Measurements from ENCODE around the gene BOK.
A peak's percentile ranks its signal among the peaks of the same experiment; 100 is the strongest.
"Not testable (repeated sequence)": the region's sequence is repeated elsewhere in the genome, so short reads cannot be mapped to it uniquely, and the experiment has no call there.

BOK gene

DNA sequence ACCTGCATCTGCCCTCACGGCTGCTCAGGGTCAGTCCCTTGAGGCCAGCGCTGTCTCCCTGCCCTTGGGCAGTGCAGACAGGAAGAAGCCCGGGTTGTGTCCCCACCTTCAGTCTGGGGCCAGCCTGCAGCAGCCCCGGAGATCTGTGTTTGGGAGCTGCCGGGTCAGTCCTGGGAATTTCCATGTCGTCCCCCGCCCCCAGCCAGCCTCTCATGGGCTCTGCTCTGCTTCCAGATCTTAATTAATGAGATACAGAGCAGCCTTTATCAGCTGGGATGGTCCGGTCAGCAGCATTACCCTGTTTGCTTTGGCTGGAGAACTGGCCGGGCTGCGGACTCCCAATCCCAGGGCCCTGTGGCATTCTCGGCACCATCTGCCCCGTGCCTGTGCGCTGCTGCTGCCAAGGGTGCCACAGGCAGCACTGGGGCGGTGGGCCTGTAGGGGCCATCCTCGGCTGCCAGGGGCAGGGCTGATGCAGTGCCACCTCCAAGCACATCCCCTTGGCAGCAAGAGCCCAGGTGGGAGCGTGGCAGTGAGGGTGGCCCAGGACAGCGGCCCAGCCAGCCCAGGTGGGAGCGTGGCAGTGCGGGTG lies 2.4 kb downstream of the BOK start:
- Mint-ChIP-seq H3K27me3 (peaks cover 63% of the 10 kb centered on the region), H3K36me3 (peaks cover 11% of the 10 kb centered on the region), H3K4me1 (peaks cover 12% of the 10 kb centered on the region), H3K4me3 (no peak overlapping the region), H3K9me3 (peaks cover 10% of the 10 kb centered on the region), H3K27ac (no peak overlapping the region)
- no peak for ATAC-seq

GRCh38 chr2:241561832-241562231 lies 3.3 kb downstream of the BOK start:
- H3K27ac Mint-ChIP-seq, result no peak overlapping the region
- no peak for ATAC-seq
- peaks cover 9% of the 10 kb centered on the region for H3K9me3 Mint-ChIP-seq
- peaks cover 12% of the 10 kb centered on the region for H3K4me1 Mint-ChIP-seq
- H3K4me3 Mint-ChIP-seq, result no peak overlapping the region
- peaks cover 60% of the 10 kb centered on the region for H3K27me3 Mint-ChIP-seq
- H3K36me3 Mint-ChIP-seq, result peaks cover 11% of the 10 kb centered on the region

GRCh38 chr2:241562269-241562891 lies 3.8 kb downstream of the BOK start:
- H3K9me3 Mint-ChIP-seq, result peaks cover 7% of the 10 kb centered on the region

DNA sequence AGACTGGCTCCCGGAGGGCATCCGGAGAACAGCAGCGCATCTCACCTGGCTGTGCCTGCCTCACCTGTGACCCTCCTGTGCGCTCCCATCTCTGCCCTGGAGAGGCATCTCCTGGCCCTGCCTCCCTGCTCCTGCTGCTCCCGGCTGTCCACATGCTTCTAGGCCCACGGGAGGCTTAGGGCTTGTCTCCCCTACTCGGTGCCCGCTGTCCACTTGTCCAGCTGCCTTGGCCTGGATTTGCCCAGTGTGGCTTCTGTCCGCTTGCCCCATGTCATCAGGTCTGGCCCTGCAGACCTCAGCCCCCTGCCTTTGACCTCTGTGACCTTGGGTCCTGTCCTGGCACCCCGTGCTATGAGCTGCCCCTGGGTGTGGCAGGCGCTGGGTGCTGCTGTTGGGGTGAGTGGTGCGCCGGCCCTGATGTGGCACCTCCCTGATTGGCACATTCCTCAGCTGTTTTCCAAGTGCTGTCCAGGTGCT lies 4.5 kb downstream of the BOK start:
- no peak overlapping the region for H3K4me3 Mint-ChIP-seq
- H3K4me1 Mint-ChIP-seq, result peaks cover 12% of the 10 kb centered on the region
- no peak for ATAC-seq
- peaks cover 4% of the 10 kb centered on the region for H3K36me3 Mint-ChIP-seq
- peaks cover 48% of the 10 kb centered on the region for H3K27me3 Mint-ChIP-seq
- H3K27ac Mint-ChIP-seq, result no peak overlapping the region
- no peaks in the 10 kb centered on the region for H3K9me3 Mint-ChIP-seq

More at GRCh38 chr2:241562269-241562891, 3.8 kb downstream of the BOK start:
- ATAC-seq, result no peak
- Mint-ChIP-seq H3K27ac (no peak overlapping the region), H3K4me1 (peaks cover 12% of the 10 kb centered on the region), H3K4me3 (no peak overlapping the region), H3K27me3 (peaks cover 54% of the 10 kb centered on the region), H3K36me3 (peaks cover 11% of the 10 kb centered on the region)

DNA sequence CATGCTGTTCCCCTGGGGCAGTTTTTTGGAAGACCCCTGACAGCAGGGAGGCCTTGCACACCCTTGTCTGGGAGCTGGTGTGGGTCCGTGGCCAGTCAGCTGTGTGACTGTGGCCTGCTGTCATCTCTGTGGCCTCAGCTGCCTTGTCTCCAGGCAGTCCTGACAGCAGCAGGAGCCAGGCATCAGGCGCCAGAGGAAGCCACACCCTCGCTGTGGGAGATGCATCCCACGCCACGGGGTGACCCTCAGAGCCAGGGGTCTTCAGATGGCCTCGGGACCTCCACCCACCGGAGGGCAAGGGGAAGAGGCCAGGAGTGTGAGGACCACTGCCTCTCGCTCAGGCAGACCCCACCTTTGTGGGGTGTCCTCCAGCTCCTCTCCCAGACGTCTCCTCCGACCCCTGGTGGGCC lies 5.0 kb downstream of the BOK start:
- Mint-ChIP-seq H3K27me3 (peaks cover 42% of the 10 kb centered on the region), H3K27ac (no peak overlapping the region), H3K4me3 (no peak overlapping the region), H3K4me1 (peaks cover 12% of the 10 kb centered on the region), H3K9me3 (no peaks in the 10 kb centered on the region), H3K36me3 (no peaks in the 10 kb centered on the region)
- no peak for ATAC-seq

DNA sequence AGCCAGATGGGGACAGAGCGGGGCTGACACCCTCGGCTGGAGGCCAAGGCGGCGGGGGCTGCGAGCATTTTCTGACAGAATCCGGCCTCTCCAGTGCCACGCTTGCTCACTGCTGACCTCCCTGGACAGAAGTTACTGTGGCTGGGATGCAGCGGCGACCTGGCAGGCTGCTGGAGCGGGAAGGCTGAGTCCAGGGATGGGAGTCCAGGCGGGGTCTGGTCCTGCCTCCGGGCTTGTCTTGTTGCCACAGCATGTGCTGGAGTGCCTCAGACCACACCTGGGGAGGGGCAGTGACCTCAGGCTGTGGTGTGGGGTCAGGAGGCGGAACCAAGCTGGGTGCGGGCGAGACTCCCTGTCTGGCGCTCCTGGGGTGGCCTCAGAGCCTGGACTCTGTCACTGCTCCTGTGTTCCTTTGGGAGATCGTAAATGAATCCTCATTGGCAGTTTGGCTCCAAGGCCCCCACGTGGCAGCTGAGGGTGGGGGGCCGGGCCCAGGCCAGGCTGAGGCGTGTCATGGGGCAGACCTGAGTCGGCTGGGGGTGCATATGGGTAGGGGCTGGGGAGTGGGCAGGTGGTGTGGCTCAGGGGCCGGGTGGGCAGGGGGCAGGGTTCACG lies 5.5 kb downstream of the BOK start:
- H3K9me3 Mint-ChIP-seq, result no peaks in the 10 kb centered on the region

GRCh38 chr2:241564596-241565410 lies 6.3 kb downstream of the BOK start:
- peak; percentile 32 for ATAC-seq
- H3K27ac Mint-ChIP-seq, result no peak overlapping the region
- H3K27me3 Mint-ChIP-seq, result peaks cover 38% of the 10 kb centered on the region
- no peak overlapping the region for H3K4me3 Mint-ChIP-seq
- H3K9me3 Mint-ChIP-seq, result no peaks in the 10 kb centered on the region
- H3K4me1 Mint-ChIP-seq, result peaks cover 11% of the 10 kb centered on the region
- H3K36me3 Mint-ChIP-seq, result peaks cover 6% of the 10 kb centered on the region

More for the DNA sequence above, 5.5 kb downstream of the BOK start:
- Mint-ChIP-seq H3K27me3 (peaks cover 40% of the 10 kb centered on the region), H3K4me3 (no peak overlapping the region), H3K36me3 (no peaks in the 10 kb centered on the region), H3K27ac (no peak overlapping the region), H3K4me1 (peaks cover 12% of the 10 kb centered on the region)
- peak; percentile 19 for ATAC-seq

GRCh38 chr2:241565411-241565810 lies 6.9 kb downstream of the BOK start:
- ATAC-seq, result no peak
- H3K4me3 Mint-ChIP-seq, result no peak overlapping the region
- peaks cover 5% of the 10 kb centered on the region for H3K4me1 Mint-ChIP-seq
- H3K27ac Mint-ChIP-seq, result no peak overlapping the region
- peaks cover 11% of the 10 kb centered on the region for H3K36me3 Mint-ChIP-seq
- peaks cover 32% of the 10 kb centered on the region for H3K27me3 Mint-ChIP-seq
- H3K9me3 Mint-ChIP-seq, result no peaks in the 10 kb centered on the region

DNA sequence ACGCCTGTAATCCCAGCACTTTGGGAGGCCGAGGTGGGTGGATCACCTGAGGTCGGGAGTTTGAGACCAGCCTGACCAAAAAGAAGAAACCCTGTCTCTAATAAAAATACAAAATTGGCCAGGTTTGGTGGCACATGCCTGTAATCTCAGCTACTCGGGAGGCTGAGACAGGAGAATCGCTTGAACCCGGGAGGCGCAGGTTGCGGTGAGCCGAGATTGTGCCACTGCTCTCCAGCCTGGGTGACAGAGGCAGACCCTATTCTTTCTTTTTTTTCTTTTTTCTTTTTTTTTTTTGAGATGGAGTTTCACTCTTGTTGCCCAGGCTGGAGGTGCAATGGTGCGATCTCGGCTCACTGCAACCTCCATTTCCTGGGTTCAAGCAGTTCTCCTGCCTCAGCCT lies 7.5 kb downstream of the BOK start:
- H3K4me1 Mint-ChIP-seq, ATAC-seq, H3K27ac Mint-ChIP-seq, H3K4me3 Mint-ChIP-seq, H3K9me3 Mint-ChIP-seq: not testable (repeated sequence)
- Mint-ChIP-seq H3K27me3 (peaks cover 26% of the 10 kb centered on the region), H3K36me3 (peaks cover 11% of the 10 kb centered on the region)

- Mint-ChIP-seq H3K9me3 (no peaks in the 10 kb centered on the region), H3K27me3 (peaks cover 24% of the 10 kb centered on the region), H3K36me3 (peaks cover 11% of the 10 kb centered on the region), H3K27ac (no peak overlapping the region), H3K4me1 (peaks cover 4% of the 10 kb centered on the region), H3K4me3 (no peak overlapping the region)
- ATAC-seq, result no peak
Observed at GRCh38 chr2:241566468-241566867, 7.9 kb downstream of the BOK start.

GRCh38 chr2:241567266-241567665 lies 8.7 kb downstream of the BOK start:
- H3K27me3 Mint-ChIP-seq, result peaks cover 19% of the 10 kb centered on the region
- peaks cover 11% of the 10 kb centered on the region for H3K36me3 Mint-ChIP-seq
- not testable (repeated sequence) for H3K9me3 Mint-ChIP-seq, ATAC-seq, H3K4me1 Mint-ChIP-seq, H3K27ac Mint-ChIP-seq, H3K4me3 Mint-ChIP-seq

GRCh38 chr2:241567776-241568175 lies 9.2 kb downstream of the BOK start:
- Mint-ChIP-seq H3K36me3 (peaks cover 11% of the 10 kb centered on the region), H3K4me3 (no peak overlapping the region), H3K9me3 (no peaks in the 10 kb centered on the region), H3K4me1 (peaks cover 4% of the 10 kb centered on the region), H3K27ac (no peak overlapping the region), H3K27me3 (peaks cover 14% of the 10 kb centered on the region)
- no peak for ATAC-seq

- no peak overlapping the region for H3K27ac Mint-ChIP-seq
- ATAC-seq, result no peak
- no peaks in the 10 kb centered on the region for H3K4me1 Mint-ChIP-seq
- H3K36me3 Mint-ChIP-seq, result peaks cover 17% of the 10 kb centered on the region
- H3K9me3 Mint-ChIP-seq, result no peaks in the 10 kb centered on the region
- peaks cover 4% of the 10 kb centered on the region for H3K27me3 Mint-ChIP-seq
- H3K4me3 Mint-ChIP-seq, result no peak overlapping the region
Observed at GRCh38 chr2:241568726-241569125, 10.2 kb downstream of the BOK start.

- no peak overlapping the region for H3K27ac Mint-ChIP-seq
- no peaks in the 10 kb centered on the region for H3K9me3 Mint-ChIP-seq
Observed at GRCh38 chr2:241569831-241570281, 11.3 kb downstream of the BOK start.

DNA sequence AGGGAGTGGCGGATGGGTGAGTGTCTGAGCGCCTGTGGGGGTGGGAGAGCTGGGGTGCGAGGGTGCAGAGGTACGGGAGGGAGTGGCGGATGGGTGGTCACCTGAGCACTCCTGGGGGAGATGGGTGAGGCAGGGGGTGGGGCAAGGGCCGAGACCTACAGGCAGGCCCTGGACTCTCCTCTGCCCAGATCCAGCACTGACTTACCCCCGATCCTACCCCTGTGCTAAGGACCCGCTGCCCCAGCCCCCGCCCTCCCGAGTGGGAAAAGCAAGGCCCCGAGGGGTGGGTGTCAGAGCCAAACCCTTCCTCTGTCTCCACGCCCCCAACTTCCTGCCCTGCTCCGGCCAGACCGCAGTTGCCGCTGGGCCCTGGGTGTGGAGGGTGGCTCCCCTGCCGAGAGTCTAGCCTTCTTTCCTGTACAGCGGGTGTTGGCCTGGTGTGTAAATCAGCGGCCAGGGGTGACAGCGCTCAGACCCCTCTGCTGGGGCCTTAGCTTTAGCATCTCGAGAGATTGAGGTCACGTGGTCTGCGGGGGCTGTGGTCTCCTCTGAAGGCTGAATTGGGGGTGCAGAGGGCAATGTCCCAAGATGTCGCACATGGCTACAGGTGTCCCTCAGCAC lies 12.5 kb downstream of the BOK start:
- Mint-ChIP-seq H3K9me3 (no peaks in the 10 kb centered on the region), H3K4me3 (no peak overlapping the region), H3K4me1 (no peaks in the 10 kb centered on the region), H3K36me3 (peaks cover 21% of the 10 kb centered on the region), H3K27me3 (no peaks in the 10 kb centered on the region), H3K27ac (no peak overlapping the region)
- peak; percentile 63 for ATAC-seq

More at GRCh38 chr2:241569831-241570281, 11.3 kb downstream of the BOK start:
- Mint-ChIP-seq H3K36me3 (peaks cover 21% of the 10 kb centered on the region), H3K27me3 (no peaks in the 10 kb centered on the region), H3K4me1 (no peaks in the 10 kb centered on the region), H3K4me3 (peak overlapping the region; percentile 41)
- ATAC-seq, result no peak

Data from stimulated activated memory B cell treated with anti-CD40 and anti-IgM and Interleukin-4, amounts not matched to agents 10 μg/mL and 1 μg/mL and 100 μg/mL, for 72 hours (primary cell).